ENCODE data around the gene ATXN10.
"Not testable (repeated sequence)": the region's sequence is repeated elsewhere in the genome, so short reads cannot be mapped to it uniquely, and the experiment has no call there.

ATXN10 gene

DNA sequence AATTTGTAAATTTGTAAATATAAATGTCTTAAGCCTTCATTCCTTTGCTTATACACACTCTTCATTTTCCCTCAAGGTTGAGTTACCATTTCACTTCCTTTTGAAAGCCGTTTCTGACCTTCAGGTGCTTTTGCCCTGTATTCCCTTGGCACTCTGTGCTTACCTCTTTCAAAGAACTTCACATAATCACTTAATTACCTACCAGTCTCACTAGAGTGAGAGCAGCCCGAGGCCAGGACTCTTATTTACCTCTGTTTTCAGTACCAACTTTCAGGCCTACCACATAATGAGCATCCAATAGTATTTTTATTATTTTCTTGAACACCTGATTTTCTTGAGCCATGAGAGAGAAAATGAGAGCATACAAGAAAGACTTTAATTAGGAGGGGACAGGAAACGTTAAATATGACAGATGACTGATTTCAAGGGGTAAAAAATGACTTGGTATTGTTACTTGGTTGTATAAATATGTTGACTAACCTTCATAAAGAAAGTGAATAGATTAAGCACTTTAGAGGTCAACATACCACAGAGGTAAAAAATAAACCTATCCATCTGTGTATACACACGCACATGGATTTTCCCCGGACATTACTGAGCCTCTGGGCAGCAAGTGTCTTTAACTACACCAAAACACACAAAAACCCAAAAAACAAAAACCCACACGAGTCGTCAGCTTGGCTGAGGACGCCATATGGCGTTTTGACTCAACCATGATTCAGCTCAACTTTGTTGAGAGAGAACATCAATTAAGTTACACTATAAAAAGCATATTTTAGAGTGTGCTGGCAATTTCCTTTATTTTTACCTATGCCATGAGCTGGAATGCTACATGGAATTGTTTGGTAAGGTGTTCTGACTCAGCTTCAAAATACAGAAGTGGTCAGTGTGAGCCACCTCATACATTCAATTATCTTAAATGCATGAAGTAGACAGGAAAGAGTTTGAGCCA, 7.6 kb downstream of the ATXN10 start:
- DNase-seq (ENCODE audit: low read depth) = no peak

DNA sequence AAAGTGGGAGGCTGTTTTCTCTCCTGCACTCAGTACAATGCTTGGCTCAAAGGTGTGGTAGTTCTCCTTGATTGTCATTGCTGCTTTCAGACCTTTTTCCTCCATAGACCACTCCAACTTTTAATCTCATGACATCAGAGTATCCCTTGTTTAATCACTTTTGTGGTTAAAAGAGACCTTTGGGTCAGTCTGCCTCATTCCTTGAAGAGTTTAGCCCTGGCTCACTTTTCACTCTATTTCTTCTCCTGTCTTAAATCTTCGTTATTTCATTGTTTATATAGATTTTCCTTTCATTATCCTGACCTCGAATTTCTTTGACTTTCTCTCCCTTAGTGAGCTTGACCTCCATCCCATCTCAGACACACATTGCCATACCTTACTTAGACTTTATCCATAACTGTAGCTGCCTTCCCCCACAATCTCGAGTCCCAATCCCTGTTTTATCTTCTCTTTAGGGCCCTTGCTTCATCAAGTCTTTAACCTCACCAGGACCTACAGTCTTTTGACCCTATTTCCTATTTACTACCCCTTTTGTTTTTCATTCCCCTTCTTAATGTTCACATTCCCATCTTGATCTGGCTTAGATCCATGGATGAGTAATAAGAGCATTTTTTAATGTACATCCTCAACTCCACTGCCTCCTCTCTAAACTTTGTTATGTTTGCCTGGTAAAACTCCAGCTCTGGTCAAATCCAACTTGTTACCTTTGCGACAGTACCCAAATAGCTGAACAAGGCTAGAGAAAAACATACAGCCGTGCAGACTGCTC, 9.5 kb downstream of the ATXN10 start:
- no peak for DNase-seq (ENCODE audit: low read depth)

DNA sequence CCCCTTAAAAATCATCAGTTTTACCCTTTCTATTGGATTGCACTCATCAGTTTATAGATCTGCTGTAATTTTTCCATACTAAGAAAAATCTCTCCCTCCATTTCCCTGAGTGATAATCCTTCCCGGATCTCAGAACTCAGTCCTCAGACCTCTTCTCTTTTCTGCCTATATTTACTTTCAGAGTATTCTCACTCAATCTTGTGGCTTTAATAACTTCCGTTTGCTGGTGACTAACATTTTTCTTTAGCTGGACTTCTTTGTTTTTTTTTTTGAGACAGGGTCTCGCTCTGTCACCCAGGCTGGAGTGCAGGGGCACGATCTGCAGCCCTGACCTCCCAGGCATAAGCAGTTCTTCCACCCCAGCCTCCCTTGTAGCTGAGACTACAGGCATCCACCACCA, 10.4 kb downstream of the ATXN10 start:
- DNase-seq (ENCODE audit: low read depth) = no peak

DNA sequence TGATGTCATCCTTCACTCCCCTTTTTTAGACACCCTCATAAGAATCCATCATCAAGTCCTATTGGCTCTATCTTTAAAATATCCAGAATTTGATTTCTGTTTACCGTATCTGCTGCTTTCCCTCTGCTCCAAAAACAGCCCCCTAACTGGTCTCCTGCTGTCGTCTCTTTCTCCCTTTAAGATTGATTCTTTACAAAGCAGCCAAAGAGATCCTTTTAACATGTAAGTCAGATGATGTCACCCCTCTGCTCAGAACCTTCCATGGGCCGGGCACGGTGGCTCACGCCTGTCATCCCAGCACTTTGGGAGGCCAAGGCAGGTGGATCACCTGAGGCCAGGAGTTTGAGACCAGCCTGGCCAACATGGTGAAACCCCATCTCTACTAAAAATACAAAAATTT, 11.1 kb downstream of the ATXN10 start:
- not testable (repeated sequence) for DNase-seq (ENCODE audit: low read depth)

DNA sequence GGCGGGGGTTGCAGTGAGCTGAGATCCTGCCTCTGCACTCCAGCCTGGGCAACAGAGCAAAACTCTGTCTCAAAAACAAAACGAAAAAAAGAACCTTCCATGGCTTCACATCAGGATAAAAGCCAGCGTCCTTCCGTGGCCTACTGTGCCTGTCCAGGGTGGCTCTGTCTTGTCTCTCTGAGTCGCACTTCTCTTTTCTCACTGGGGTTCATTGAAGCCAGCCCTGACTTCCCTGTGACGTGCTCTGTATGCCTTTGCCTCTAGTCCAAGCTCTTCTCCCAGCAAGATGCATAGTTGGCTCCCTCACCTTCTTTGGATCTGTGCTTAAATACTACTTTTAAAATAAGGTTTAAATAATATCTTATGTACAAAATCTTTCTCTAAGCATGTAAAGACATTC, 11.6 kb downstream of the ATXN10 start:
- DNase-seq (ENCODE audit: low read depth) = no peak

DNA sequence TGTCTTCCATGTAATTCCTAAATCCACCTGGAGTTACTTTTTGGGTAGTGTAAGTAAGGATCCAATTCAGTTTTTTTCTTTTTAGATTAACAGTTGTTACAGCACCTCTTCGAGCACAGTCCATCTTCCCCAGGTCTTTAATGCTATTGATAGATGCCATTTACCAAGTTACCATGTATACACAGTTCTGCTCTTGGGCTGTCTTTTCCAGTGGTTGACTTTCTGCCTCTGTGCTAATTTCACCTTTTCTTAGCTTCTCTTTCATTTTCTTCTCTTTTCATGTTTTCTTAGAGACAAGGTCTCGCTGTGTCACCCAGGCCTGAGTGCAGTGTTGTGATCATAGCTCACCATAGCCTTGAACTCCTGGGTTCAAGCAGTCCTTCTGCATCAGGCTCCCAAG, 12.0 kb downstream of the ATXN10 start:
- no peak for DNase-seq (ENCODE audit: low read depth)

DNA sequence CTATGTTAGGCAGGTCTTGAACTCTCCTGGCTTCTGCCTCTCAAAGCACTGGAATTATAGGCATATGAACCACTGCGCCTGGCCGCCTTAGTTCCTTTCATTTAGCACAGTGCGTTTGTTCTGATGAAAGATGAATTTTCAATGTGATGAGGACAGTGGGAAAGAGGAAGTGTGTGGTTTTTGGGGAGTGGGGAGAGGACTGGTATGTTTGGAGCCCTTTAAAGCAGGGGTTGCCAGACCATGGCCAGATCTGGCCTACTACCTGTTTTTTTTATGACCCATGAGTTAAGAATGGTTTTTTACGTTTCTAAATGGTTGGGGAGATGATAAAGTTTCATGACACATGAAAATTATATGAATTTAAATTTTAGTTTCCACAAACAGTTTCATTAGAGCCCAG, 12.5 kb downstream of the ATXN10 start:
- DNase-seq (ENCODE audit: low read depth) = no peak

DNA sequence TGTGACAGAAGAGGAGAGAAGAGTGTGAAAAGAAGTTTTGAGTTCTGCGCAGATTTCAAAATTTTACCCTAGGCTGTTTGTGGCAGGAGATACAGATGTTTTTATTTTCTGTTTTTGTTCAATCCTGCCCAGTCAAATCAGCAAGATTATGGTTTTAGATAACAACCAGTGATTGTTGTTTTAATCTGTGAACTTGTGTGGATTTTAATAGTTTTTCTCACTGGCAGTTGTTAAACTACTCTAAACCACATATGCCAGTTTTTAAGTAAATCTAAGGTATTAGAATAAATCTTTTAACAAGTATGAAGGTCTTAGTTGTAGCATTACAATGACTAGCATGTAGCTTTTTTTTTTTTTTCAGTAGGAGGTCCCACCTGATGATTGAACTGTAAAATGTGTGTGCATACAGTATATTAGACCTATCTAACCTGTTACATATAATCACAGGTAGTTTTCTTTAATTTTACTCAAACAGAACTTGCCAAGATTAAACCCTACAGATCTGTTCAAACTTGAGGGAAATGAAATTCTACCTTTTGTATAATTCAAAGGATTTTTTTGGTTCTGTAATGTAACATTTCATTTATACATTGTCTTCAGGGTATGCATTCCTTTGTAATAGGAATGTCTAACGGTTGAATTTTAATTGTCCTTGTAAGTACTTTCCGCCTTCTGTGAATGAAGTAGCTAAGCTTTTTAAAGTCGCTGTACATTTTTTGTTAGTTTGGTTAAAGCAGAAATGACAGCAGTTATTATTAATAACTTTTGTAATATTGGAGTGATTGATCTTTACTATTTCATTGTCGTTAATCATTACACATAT, 13.3 kb downstream of the ATXN10 start:
- no peak for DNase-seq (ENCODE audit: low read depth)

DNA sequence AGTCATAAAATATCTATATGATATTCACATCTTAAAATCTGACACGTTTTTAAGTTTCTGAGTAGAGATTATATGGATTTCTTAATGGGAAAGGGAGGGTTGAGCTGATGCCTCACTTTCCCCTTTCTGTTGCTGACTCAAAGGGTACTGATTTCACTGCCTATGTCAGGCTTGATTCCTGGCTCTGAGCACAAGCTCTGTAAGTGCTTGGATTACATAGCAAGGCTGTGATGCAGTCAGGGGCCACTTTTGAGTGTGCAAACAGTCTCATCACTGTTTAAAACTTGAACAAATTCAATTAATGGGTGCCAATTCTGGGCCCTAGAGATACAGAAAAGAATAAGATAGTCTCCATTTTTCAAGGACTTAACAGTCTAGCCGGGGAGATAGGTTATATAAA, 14.4 kb downstream of the ATXN10 start:
- DNase-seq (ENCODE audit: low read depth) = no peak

DNA sequence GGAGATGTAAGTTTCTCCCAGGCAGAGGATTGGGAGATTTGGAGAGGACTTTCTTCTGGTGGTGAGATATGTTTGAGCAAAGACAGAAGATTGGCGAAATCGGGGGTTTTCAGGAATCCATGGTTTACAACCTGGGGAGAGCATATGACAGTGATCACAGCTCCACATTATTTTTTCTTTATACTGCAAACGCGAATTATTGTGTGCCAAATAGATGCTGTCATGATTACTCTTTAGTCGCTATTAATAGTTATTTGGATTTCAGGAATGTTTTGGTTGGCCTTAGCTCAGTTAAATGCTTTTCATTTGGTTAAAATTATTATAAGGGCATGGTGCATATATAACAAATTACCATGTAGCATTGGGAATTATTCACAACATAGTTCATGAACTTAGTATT, 15.2 kb downstream of the ATXN10 start:
- no peak for DNase-seq (ENCODE audit: low read depth)

DNA sequence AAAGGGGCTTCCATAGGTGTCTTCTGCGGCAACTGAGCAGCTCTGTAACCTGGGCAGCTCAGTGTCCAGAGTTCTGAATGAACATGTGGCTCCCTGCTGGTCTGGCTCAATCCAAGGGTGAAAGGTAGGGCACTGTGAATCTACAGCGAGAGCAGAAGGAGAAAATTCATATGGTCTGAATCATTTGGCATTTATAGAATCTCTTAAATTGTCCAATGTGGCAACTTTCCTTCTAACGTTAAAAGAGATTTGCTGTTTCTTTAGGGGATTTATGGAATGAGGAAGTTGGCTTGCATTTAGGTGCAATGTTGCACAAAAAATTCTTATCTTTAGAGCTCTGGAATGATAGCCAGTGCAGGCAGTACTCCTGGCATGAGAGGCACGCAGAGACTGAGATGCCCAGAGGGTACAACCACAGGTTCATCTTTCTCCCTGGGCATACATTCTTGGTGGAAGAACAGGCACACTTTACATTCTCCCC, 17.0 kb downstream of the ATXN10 start:
- DNase-seq (ENCODE audit: low read depth) = no peak

DNA sequence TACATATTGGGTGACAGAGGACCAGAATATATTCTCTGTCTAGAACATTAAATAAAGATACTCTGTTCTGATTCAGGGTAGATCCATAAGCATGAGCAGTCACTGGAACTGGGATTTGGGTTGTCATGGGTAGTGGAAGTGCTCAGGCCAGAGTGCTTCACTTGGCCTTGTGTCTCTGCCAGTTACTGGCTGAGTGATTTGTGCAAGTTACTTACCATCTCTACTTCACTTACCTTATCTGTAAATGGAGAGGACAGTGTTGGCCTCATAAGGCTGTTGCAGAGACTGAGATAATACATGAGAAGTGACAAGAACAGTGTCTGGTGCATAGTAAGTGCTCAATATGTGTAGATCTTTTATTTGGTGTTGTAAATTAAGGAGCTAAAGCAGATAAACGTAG, 17.6 kb downstream of the ATXN10 start:
- DNase-seq (ENCODE audit: low read depth) = no peak

DNA sequence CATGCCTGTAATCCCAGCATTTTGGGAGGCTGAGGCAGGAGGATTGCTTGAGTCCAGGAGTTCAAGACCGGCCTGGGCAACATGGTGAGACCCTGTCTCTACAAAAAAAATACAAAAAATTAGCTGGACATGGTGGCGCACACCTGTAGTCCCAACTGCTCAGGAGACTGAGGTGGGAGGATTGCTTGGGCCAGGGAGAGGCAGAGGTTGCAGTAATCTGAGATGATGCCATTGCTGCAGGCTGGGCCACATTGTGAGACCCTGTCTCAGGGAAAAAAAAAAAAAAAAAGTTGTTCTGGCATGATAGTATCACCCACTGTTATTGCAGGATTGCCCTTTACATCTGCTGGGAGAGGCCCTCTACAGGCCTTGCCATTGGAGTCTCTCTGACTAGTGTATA, 18.4 kb downstream of the ATXN10 start:
- DNase-seq (ENCODE audit: low read depth) = no peak

DNA sequence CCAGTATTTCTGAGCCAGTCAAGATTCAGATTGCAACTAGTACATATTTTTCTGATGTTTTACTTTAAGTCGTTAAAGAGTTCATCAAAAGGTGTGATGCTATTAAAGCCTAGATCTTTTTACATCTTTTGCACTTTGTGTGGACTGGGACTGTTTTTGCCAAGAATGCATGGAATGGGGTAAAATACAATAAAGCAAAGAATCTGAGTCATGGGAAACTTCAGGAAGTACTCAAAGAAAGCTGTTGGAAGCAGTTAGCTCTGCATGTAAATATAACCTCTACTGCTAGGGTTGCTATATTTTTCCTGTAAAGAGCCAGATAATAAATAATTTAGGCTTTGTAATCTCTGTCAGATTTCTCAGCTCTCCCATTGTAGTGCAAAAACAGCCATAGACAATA, 20.9 kb downstream of the ATXN10 start:
- no peak for DNase-seq (ENCODE audit: low read depth)

DNA sequence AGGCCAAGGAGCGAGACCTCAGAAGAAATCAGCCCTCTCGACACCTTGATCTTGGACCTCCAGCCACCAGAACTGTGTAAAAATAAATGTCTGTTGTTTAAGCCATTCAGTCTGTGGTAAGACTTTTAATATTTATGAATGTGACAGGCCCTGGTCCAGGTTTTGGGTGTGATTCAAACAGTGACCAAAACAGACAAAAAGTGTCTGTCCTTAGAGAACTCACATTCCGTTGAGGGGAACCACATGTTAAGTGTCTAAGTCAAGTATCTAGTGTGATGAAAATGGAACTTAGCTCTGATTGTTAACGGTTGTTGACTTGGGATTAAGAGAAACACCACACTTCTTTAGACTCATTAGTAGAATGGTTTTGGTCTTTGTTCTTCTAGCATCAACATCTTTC, 22.2 kb downstream of the ATXN10 start:
- DNase-seq (ENCODE audit: low read depth) = no peak

DNA sequence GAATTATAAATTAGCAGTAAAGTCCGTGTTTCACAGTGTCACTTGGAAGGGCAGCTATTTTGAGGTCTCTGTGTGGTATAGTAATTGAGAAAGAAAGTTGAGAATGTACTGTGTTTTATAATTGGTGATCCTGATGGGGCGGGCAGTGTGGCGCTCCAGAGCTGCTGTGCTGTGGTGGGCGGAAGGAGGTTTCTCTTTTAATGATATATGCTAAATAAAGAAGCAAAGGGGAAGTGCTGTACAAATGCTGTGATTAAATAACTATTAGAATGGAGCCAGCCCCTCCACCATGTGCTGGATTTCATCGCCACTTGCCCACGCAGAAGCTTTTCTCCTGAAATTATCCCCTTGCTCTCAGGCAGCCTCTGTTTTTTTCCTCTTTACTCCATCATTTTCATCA, 24.6 kb downstream of the ATXN10 start:
- no peak for DNase-seq (ENCODE audit: low read depth)

DNA sequence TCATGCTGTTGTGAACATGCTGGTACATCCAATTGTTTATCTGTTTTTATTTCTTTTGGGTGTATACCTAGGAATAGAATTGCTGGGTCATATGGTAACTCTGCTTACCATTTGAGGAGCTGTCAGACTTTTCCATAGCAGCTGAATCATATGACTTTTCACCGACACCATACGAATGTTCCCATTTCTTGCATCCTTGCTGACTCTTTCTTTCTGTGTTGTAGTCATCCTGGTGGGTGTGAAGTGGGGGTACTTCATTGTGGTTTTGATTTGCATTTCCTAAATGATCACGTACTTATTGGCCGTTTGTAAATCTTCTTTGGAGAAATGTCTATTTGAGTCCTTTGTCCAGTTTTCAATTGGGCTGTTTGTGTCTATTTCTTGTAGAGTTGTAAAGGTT, 26.5 kb downstream of the ATXN10 start:
- DNase-seq (ENCODE audit: low read depth) = no peak

DNA sequence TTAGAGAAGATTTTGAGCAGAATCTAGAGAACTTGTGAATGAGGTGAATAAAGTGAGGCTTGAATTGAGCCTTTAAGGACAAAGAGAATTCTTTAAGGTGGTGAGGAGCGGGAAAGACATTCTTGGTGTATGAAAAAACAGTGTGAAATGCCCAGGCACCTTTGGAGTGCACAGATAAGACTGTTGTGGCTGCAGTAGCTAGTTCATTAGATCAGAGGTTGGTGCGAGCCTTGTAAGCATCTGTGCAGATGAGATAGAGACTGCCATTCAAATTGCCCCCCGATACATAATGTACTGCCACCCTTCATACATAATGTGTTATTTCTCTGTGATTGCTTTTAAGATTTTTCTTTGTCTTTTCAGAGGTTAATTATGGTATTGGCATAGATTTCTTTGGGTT, 31.3 kb downstream of the ATXN10 start:
- DNase-seq (ENCODE audit: low read depth) = no peak

DNA sequence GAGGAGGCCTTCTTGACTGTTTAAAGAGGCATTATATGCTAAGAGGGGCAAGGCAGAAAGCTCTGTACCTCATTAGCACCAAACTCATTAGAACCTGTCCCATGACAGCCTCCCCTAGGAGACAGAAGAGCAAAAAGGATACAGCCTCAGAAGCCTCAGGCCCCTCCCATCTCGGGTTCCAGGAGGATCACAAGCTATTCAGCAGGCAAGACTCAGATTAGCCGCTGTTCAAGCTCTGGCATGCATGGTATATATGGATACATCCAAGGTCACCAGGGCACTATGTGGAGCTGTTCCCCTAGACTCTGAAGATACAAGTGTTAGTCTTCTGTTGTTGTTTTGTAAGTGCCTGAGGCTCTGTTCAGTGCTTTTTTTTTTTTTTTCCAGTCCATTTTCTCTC, 32.1 kb downstream of the ATXN10 start:
- DNase-seq (ENCODE audit: low read depth) = no peak

DNA sequence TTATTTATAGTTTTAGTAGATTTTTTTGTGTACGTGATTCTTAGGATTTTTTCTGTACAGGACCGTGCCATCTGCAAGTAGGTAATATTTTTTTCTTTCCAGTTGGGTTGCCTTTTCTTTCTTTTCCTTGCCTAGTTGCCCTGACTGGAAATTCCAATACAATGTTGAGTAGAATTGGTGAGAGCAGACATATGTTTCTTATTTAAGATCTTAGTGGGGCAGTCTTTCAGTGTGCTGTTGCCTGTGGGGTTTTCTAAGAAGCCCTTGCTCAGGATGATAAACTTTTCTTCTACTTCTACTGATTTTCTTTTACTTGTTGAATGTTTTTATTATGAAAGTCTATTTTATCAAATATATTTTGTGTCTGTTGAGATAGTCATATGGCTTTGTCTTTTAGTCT, 33.0 kb downstream of the ATXN10 start:
- DNase-seq (ENCODE audit: low read depth) = no peak

DNA sequence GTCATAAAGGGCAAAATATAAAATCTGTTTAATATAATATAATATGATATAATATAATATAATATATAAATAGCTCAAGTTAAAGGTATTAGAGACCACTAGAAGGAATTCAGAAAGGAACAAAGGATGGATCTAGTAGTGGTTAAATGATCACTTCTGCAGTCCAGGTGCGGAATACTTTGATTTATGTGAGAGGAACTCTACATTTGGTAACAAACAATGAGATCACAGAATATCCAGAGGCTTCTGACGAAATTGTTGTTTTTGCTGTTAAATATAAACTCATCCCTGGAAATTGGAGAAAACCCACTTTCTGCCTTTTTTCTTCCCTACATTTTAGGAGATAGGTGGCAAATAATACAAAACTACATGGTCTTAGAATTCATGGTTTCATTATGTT, 36.0 kb downstream of the ATXN10 start:
- DNase-seq (ENCODE audit: low read depth) = no peak

DNA sequence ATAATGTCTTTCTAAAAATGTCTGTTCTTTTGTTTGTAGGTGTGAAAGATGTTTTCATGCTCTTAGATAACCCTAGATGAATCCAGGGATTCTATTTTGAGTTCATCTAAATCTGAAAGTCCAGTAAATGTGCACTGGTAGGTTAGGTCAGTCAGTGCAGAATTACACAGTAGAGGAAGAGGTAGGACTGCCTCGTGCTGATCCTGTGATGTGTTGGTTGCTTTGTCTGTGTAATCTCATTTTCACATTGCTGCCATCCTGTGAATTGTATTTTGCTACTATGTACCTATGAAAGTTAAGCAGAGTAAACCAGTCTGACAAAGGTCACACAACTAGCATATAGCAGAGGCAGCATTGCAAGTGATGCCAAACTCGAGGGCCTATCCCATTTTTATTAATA, 36.5 kb downstream of the ATXN10 start:
- no peak for DNase-seq (ENCODE audit: low read depth)
